ENCODE measurements around the gene ATP8A1.
A peak's percentile ranks its signal among the peaks of the same experiment; 100 is the strongest.

Gene ATP8A1

DNA sequence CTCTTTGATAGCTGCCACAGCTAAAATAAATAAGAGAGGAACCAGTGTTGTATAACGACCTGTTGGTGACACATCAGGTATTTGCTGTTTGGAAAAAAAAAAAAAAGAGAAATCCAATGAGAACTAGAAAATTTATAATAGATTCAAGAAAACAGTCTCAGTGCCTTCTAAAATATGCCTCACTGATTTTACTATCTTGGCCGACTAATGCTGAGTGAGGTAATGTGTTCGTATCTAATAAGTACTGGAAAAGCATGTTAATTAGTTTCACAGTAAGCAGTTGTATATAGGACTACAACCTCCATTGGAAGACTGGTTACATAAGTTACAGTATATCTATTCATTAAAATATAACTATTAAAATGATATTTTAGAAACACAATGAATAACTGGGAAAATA is 32.4 kb downstream of the ATP8A1 start:
- no peak for DNase-seq

DNA sequence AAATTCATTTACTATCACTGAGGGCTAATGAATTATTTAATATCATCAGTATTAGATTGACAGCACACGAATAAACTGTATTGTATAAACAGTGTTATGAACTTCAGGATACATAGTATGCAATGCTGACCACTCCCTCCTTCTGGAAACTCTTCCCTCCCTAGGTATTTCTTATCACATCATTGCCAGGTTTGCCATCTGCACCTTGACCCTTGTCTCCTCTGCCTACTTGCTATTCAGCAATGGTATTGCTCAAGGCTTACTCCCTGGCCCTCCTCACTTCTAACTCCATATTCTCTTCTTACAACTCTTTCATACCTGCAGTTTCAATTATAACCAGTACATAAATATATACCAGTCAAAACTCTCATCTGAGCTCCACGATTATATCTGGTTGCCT is 38.9 kb downstream of the ATP8A1 start:
- no peak for DNase-seq

DNA sequence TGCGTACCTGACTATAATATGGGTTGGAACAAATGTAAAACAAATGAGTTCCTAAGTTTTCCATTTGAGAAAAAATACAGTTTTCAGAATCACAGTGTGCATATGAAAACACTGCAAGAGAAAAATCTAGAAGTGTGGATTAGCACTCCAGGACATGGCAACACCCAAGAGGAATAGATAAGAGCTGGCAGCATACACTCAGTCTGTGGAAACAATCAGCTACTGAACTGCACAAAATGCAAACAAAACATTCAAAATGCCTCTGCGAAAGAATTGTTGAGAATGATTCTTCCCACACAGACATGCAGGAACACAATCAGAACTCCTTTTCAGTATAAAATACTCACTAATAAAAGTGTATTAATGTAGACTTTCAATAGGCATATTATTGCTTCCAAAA is 39.9 kb downstream of the ATP8A1 start:
- no peak for DNase-seq

DNA sequence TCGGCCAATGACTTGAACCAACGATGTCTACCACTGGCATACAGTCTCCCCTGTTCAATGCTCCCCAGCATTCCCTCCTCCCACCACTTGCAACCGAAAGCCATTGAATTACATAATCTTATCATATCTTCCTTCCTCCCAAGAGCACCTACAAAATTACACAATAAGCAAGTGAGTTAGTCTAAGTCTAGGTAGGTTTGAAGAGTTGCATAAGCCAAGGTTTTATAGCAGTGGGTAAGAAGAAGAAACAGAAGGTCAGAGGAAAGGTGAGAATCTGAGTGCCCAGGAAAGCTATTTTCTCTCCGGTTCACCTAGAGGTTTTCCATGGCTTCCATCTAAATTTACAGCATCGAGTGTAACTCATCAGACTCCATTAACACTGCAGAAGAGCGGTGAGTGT is 40.3 kb downstream of the ATP8A1 start:
- no peak for DNase-seq

DNA sequence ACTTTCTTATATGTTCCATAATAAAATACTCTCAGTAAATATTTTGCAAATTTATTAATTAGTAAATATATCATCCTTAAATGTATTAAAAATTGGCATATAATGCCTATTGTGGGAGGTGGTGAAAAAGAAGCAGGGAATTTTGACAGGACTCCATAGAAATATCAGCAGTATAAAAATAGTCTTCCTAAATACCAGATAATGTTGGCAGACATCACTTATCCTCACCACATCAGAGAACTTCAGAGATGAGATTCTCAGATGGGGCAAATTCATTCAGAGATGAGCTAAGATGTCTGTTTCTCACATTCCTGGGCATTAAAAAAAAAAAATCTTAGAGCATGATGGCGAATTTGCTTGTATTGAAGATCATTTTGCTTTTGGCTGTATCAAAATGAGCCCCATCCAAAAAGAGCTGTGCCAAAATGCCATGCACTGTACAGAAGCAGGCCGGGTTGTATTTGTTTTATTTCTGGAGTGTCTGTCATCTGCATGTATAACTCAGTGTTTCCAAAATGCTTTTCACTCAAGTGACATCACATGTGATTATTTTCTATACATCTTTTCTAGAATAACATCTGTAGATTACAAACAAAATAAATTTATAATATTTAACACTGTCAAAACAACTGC is 41.7 kb downstream of the ATP8A1 start:
- no peak for DNase-seq

DNA sequence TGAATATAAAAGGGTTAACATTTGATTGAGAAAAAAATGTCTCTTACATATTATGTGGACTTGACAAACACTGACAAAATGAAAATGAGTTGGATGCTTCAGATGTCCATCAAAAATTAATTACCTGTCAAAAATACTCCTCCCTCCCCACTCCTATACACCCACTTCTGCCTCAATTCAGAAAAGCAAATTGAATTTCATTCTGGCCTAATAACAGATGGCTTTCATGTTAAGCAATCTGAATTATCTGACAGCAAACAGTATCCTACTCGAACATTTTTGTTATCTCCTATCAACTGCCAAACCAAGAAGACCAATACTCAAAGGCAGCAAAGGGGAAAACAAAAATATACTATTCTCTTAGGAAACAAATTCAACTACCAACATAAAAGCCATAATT is 44.0 kb downstream of the ATP8A1 start:
- no peak for DNase-seq

DNA sequence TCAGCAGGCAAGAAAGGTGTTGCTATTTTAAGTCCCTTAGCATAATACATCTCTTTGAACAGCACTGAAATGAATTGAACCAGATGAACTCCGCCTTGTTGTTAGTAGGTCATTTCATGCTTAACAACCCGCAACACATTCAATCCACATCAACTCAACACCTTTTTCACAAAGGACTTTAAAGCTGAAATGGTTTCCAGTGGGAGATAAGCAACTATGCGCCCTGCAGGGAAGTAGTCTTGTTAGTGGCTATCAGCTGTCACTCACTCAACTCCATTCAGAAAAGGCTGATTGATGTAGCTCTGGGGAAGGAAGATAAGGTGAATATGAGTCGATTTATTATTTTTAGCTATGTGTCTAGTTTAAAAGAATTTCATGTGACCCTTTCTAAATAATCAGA is 46.0 kb downstream of the ATP8A1 start:
- peak; percentile 33 for DNase-seq

DNA sequence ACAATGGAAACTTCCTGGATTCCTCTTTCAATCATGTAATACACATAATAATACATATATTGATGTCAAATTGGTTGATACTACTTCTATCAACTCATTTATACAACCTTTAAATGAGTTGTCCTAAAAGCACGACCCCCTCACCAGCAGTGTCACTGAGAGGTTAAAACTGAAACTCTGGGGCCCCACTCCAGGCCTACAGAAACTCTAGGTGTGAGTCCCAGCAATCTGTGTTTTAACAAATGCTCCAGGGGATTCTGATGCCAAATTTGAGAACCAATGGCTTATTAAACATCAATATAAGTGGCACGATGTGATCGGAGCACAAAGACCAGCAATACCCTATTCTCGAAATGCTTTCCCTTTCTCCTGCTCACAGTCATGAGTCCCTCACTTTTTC is 47.9 kb downstream of the ATP8A1 start:
- no peak for DNase-seq

DNA sequence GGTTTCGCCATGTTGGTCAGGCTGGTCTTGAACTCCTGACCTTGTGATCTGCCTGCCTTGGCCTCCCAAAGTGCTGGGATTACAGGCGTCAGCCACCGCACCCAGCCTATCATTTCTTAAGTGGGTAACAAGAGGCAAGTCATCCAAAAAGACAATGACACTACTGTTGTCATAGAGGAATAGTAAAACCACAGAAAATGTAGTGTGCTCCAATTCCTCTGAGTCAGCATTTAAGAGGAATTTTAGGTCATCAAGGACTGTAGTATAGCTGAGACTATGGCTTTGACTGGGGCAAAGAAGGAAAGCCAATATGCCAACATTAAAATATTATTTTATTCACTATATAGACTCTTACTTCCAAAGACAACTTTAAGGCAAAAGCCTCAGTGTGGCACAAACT is 48.4 kb downstream of the ATP8A1 start:
- DNase-seq: no peak

DNA sequence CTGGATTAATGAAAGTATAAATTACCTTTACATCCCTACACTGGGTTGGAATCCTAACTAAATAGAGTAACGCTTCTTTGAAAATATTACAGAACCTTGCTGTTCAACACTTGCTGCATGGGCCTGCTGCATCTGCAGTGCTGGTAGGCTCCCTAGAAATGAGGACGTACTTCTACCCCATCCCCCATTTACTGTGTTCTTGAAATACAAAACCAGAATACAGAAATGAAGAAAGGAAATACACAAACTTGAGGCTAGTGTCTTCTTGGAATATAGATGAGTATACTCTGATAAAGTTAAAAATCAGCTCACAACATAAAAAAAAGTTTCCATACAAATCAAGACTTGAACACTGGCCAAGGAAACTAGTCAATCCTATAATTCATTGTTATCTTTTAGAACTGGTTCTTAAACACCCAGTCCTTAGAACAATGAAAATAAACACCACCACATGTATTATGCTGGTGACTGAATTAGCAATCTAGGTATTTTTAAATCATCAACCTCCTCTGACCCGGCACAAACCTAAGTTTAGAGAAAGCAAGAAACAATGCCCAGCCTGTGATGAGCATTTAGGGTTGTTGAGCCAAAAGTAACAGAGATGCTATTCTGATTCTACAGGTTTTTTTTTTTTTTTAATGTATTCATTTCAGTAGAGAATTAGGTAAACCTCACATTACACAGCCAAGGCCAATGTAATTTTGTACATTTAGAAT is 49.7 kb downstream of the ATP8A1 start:
- no peak for DNase-seq

DNA sequence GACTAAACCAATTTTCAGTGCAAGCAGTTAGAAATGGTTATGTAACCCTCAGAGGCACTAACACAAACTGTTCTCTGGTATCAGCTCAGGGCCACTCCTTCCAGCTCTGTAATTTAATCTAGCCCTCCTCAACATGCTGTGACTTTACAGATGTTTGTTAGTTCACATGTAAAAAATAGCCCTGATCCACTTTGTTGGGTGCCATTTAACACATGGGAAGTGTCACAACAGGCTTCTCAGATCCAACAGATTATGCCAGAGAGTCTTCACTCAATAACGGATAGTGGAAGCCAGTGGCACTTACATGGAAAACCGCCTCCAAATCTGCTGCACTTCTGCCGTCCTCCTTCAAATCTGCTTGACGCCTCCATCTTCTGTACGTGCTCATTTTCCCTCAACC is 51.6 kb downstream of the ATP8A1 start:
- DNase-seq: no peak

DNA sequence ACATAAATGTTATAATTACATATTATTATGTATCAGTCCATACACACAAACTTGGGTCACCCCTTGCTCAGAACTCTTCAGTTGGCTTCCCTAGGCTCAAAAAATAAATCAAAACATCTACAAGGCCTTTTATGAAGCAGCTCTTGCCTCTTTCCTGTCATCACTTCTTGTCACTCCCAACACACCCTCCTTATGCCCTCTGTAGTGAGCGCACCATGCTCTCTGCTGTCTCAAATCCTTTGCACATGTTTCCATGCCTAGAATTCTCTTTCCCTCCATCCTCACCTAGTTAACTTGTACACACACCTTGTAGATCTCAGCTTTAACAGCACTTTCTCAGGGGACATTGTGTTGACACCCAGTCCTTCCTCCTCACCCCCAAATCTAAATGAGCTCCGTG is 53.0 kb downstream of the ATP8A1 start:
- no peak for DNase-seq

DNA sequence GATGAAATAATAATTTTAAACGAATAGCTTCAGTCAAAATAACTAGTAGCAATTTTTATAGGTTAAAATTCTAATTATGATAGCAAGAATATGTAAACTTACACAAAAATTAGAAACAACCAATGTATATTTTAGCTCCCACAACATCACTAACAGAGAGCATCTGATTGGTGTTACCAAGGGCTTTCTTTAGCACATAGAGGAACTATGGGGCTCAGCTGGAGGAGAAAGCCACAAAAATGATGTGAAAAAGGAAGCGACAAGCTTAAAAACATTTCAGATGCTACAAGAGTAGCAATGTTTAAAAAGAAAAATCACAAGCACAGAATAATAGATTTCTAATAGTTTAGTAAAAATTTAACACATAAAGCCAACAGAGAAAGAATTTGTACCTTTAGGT is 56.3 kb downstream of the ATP8A1 start:
- no peak for DNase-seq

DNA sequence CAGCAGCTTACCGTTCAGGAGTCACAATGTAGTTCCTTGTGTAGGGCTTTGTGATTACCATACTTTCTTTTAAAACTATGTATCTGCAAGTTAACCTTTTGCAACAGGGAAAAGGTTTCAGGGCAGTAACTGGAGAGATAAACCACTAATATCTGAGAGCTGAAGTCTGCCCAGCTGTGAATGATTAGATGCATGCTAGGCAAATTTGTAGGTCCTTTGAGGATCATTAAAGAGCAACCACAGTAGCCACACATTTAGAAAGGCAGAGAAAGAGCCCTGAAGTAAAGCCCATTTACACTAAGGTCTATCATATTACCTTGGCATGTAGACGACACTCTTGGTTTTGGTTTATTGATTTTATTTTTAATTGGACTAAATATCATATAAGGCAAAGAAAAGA is 60.0 kb downstream of the ATP8A1 start:
- DNase-seq: peak; percentile 44

DNA sequence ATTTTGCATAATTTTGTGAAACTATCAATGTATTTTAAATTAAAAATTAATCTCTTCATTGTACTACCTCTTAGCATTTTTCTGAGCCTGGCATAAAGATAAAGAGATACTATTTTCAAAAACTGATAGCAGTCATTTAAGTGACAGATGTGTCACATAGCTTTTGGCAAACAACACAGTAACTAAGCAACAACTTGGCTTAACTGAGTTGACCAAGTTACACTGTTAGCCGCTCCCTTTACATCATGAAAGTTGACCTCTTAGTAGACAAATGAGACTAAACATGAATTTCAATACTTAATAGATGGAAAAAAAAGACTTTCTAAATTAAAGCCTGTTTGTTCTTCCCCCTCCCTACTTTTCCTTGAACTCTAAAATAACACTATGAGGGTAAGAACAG is 62.0 kb downstream of the ATP8A1 start:
- no peak for DNase-seq

DNA sequence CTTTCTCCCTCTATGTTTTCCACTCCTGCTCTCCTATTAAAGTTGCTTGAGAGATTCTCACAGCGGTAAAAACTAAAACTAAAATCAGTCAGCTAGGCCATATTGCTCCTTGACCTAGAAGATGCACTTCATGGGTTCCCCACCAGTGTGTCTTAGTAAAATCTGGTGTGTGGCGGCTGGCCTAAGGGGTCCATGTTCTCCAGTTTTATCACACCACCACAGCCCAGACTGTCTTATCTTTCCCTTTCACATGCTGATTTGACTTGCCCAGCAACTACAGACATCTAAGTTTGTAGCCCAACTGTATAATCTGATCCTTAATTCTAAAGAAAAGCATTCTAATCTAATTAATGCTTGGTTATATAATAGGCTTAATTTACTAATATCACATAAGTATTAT is 68.0 kb downstream of the ATP8A1 start:
- DNase-seq: no peak

DNA sequence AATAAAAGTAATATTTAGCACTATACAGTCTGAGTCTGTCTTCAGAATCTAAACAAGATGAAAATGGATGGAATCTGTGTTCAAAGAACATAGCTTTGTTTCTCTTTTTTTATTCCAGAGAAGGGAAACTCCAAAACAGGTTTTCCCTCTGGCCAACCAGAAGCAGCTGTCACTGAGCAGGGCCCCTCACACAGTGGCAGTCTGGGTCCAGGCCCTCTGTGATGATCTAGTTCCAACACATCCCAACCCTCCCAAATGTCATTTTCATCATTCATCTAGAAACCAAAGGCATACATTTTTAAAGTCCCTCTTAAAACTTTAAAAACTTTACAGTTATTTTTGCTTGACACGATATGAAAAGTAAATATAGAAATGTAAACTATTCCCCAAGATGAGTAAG is 70.1 kb downstream of the ATP8A1 start:
- DNase-seq: no peak

DNA sequence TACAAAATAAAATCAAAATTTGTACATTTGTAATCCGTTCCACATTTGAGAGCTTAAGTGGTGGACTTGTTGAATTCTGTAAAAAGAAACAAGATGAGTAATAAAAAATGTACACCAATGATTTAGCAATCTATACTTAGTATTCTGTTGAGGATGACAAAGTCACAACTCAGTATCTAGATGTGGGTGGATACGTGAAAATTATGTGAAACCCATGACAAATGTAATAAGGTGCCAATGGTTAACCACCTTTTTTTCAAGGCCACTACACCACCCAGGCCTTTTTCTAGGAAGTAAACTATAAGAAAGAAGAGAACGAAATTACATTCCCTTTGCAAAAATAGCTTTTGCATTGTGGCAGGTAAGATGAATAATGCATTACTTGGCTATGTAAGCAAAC is 77.0 kb downstream of the ATP8A1 start:
- no peak for DNase-seq

DNA sequence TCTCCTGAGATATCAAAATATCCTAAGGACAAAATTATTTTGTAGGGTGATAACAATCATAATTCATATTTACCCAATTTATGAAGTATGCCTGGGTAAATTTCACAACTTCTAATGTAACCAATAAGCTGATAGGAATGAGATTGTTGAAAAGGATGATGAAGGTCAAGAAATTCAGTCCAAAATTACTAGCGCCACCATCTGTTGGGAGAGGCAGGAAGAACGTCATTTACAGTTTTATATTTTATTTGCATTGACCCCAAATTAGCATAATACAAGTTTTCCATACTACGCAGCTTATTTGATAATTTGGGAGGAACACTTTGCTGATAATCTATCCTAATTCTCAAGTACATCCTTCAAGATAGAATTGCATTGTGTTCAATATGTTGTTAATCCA is 78.7 kb downstream of the ATP8A1 start:
- DNase-seq: no peak

DNA sequence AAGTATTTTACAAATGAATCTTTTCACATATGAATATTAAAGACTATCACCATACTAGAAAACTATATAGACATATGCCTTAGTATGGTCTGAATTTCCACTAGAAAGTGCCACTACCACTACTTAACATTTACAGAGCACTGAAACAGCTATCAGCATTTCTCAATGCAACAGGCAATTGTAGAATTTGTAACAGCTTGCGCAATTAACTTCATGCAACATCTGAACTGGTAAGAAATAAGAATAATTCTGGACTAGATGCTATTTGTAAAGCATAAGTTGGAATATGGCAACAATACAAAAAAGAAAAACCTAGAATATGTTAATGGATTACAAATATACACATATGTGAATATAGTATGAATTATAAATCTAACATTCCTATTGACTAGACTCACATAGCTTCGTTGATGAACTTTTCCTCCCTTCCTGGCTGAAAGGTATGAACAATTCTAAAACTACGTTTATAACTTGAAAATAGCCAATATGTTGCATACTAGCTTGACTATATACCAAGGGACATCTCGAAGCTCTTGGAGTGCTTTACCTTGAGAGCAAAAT is 82.0 kb downstream of the ATP8A1 start:
- no peak for DNase-seq

DNA sequence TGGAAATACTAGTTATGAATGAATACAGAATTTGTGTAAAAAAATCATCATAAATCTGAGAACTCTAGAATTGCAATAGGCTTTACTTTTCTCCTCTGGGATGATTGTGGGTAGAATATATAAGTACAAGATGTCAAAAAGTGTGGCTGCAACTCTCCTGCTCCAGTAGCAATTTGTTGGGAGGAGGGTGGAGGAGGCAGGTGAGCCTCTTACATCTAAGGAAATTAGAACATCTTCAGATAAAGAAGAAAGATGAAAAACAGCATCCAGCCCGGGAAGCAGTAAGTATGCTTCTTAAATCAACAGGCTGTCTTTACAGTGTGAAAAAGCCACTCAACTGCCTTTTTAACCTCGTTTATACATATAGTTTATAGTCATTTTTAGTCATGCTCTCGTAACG is 83.7 kb downstream of the ATP8A1 start:
- DNase-seq: no peak

DNA sequence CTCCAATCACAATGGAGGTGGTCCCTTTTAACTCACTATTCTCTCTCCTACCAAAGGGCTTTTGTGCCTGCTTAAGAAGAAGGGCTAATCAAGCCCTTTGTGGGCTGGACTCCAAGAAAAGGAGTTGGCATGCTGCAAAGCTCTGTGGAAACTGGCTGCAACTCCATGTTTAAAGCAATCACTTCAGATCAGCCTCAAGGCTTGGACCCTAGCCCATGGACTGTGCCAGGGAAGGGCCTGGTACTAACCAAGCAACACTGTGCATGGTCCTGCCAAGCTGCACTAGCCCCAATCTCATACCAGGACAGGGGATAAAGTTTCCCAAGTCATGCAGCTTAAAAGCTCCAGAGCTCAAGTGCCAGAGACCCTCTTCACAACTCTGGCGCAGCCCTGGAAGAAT is 86.7 kb downstream of the ATP8A1 start:
- DNase-seq: no peak

DNA sequence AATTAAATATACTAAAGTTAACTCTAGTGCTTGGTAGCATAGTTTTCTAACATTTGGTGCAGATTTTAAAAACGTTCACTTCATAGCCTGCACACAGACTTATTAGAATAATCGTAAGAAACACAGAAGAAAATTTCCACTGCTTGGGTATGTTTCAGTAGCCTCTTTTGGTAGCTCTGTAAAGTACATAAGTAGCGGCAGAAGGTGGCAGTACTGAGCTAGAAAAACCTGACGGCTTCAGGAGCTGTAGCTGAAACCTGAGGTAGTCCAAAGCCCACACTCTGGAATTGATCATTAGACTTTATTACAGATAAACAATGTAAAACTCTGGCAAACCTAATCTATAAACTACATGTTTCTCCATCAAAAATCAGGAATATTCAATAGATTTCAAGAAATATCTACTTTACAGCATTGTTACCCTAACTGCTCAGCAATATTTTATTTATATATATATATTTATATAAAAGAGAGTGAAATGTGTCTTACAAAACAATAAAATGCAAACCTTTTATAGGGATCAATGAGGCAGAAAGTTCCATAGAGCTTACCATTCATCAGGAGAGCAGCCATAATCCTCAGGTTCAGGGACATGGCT is 88.2 kb downstream of the ATP8A1 start:
- DNase-seq: peak; percentile 57

DNA sequence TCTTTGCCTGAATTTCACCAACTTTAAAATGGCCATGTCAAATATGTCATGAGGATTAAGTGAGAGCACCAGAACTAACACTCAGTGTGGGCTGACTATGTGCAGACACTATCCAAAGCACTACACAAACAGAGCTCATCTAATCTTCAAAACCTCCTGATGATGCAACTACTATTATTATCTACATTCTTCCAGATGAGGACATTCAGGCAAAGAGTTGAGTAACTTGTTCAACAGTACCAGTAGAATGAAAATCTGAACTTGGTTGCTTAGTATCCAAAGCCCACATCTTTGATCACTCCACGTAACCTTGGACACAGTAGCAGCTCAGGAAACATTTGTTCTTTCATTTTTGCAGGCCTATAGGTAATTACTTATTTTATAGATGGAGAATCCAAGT is 90.1 kb downstream of the ATP8A1 start:
- DNase-seq: no peak

Measured in NCI-H187 treated with DMSO at 0.1 percent for 48 hours (cell line).